HCEC 1CT (cell line): ENCODE data around the gene MYO1B.
A peak's percentile ranks its signal among the peaks of the same experiment; 100 is the strongest.

Experiments used
- DNase-seq: peaks from one replicate; pipeline ENCODE4 v3.0.0-alpha.2; 2017

The MYO1B gene

GRCh38 chr2:191245046-191245868 lies at the start of gene MYO1B:
Gene MYO1B, plus strand, starts transcription at chr2:191245404. Its CDS starts 31,492 bp downstream, at chr2:191276896.
- DNase-seq, result peak; percentile 70

GRCh38 chr2:191197096-191197495 lies 48.1 kb upstream of the MYO1B start:
- no peak for DNase-seq

GRCh38 chr2:191198271-191198670 lies 46.9 kb upstream of the MYO1B start:
- no peak for DNase-seq

- DNase-seq, result no peak
Measured at GRCh38 chr2:191199929-191200512, 45.2 kb upstream of the MYO1B start.

- DNase-seq, result no peak
Measured at GRCh38 chr2:191200910-191201309, 44.3 kb upstream of the MYO1B start.

- peak; percentile 90 for DNase-seq
Measured at GRCh38 chr2:191202209-191202721, 42.9 kb upstream of the MYO1B start.

- DNase-seq, result peak; percentile 90
Measured at GRCh38 chr2:191202881-191203397, 42.3 kb upstream of the MYO1B start.

- no peak for DNase-seq
Measured at GRCh38 chr2:191204433-191204832, 40.8 kb upstream of the MYO1B start.

GRCh38 chr2:191206613-191207471 lies 38.4 kb upstream of the MYO1B start:
- DNase-seq, result no peak

- DNase-seq, result no peak
Measured at GRCh38 chr2:191209340-191209739, 35.9 kb upstream of the MYO1B start.

GRCh38 chr2:191212119-191212518 lies 33.1 kb upstream of the MYO1B start:
- DNase-seq, result no peak

GRCh38 chr2:191213333-191213732 lies 31.9 kb upstream of the MYO1B start:
- no peak for DNase-seq

GRCh38 chr2:191215230-191215629 lies 30.0 kb upstream of the MYO1B start:
- no peak for DNase-seq

GRCh38 chr2:191215666-191216065 lies 29.5 kb upstream of the MYO1B start:
- no peak for DNase-seq

- DNase-seq, result peak; percentile 65
Measured at GRCh38 chr2:191217580-191217979, 27.6 kb upstream of the MYO1B start.

GRCh38 chr2:191218292-191218898 lies 26.8 kb upstream of the MYO1B start:
- peak; percentile 76 for DNase-seq

GRCh38 chr2:191220671-191221070 lies 24.5 kb upstream of the MYO1B start:
- no peak for DNase-seq

- no peak for DNase-seq
Measured at GRCh38 chr2:191221666-191222065, 23.5 kb upstream of the MYO1B start.

- no peak for DNase-seq
Measured at GRCh38 chr2:191222507-191222906, 22.7 kb upstream of the MYO1B start.

- DNase-seq, result no peak
Measured at GRCh38 chr2:191222952-191223351, 22.3 kb upstream of the MYO1B start.

- no peak for DNase-seq
Measured at GRCh38 chr2:191225126-191225525, 20.1 kb upstream of the MYO1B start.

- DNase-seq, result no peak
Measured at GRCh38 chr2:191225690-191226089, 19.5 kb upstream of the MYO1B start.

GRCh38 chr2:191226196-191226595 lies 19.0 kb upstream of the MYO1B start:
- DNase-seq, result peak; percentile 18
